ENCODE results near the gene JPT2.

DNA sequence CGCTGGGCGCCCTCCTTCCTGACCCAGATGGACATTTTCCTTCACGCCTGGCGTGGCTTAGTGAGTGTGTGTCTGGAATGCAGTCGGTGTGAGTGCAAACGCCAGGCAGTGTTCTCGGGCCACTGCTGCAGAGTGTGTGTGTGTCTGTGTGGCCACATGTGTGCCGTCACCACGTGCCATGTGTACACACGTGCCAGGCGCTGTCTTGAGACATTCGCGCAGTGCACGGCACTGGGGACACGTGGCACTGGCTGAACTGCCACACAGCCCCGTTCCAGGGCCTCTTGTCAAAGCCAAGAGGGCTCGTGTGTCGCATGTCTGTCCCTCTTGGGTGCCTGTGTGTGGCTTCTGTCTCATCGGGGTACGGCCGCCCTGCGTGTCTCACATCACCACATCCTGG lies 56.7 kb downstream of the JPT2 start:
- TF ChIP-seq, protein P1, sequence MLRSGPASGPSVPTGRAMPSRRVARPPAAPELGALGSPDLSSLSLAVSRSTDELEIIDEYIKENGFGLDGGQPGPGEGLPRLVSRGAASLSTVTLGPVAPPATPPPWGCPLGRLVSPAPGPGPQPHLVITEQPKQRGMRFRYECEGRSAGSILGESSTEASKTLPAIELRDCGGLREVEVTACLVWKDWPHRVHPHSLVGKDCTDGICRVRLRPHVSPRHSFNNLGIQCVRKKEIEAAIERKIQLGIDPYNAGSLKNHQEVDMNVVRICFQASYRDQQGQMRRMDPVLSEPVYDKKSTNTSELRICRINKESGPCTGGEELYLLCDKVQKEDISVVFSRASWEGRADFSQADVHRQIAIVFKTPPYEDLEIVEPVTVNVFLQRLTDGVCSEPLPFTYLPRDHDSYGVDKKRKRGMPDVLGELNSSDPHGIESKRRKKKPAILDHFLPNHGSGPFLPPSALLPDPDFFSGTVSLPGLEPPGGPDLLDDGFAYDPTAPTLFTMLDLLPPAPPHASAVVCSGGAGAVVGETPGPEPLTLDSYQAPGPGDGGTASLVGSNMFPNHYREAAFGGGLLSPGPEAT (IDR thresholded peaks at IDR 0.05; ENCODE audit: low read depth): no peak
- no peak for TF ChIP-seq RFX5 (IDR thresholded peaks at IDR 0.05; ENCODE audit: low read depth, low read length)
- TF ChIP-seq, protein P2, sequence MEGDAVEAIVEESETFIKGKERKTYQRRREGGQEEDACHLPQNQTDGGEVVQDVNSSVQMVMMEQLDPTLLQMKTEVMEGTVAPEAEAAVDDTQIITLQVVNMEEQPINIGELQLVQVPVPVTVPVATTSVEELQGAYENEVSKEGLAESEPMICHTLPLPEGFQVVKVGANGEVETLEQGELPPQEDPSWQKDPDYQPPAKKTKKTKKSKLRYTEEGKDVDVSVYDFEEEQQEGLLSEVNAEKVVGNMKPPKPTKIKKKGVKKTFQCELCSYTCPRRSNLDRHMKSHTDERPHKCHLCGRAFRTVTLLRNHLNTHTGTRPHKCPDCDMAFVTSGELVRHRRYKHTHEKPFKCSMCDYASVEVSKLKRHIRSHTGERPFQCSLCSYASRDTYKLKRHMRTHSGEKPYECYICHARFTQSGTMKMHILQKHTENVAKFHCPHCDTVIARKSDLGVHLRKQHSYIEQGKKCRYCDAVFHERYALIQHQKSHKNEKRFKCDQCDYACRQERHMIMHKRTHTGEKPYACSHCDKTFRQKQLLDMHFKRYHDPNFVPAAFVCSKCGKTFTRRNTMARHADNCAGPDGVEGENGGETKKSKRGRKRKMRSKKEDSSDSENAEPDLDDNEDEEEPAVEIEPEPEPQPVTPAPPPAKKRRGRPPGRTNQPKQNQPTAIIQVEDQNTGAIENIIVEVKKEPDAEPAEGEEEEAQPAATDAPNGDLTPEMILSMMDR (IDR thresholded peaks at IDR 0.05 in 2 of 3, conservative IDR thresholded peaks at IDR 0.05 in 1 of 3; ENCODE audit: control insufficient read depth in 2 of 3, extremely low read depth in 1 of 3, insufficient read depth in 1 of 3, low read depth in 3 of 3, low read length in 3 of 3): no peak
- no peak for TF ChIP-seq SIN3A (IDR thresholded peaks at IDR 0.05; ENCODE audit: low read depth, low read length)
- no peak for TF ChIP-seq POU2F2 (IDR thresholded peaks at IDR 0.05; ENCODE audit: borderline replicate concordance, low read depth, low read length)
- TF ChIP-seq IRF3 (IDR thresholded peaks at IDR 0.05): no peak
- no peak for TF ChIP-seq POLR2AphosphoS5 (IDR thresholded peaks at IDR 0.05; ENCODE audit: low read length)
- TF ChIP-seq KAT2A (conservative IDR thresholded peaks at IDR 0.05; ENCODE audit: control insufficient read depth, low read depth, low read length): no peak
- TF ChIP-seq GABPA (IDR thresholded peaks at IDR 0.05; ENCODE audit: low read depth): no peak
- TF ChIP-seq ESRRA (IDR thresholded peaks at IDR 0.05; ENCODE audit: low read length): no peak
